Ishikawa (cell line): Measurements from ENCODE around the gene SGK1.

ENCODE experiments used
- CEBPB ChIP-seq: IDR thresholded peaks from 2 replicates; pipeline ENCODE4 v1.6.1; 2012
- CREB1 ChIP-seq: IDR thresholded peaks from 2 replicates; pipeline ENCODE4 v1.6.1; 2012; ENCODE audit warnings: low read depth
- EGR1 ChIP-seq: IDR thresholded peaks from 2 replicates; pipeline ENCODE4 v1.6.1; 2012
- EP300 ChIP-seq: IDR thresholded peaks from 2 replicates; pipeline ENCODE4 v1.6.1; 2012; ENCODE audit warnings: borderline replicate concordance
- FOXM1 ChIP-seq: IDR thresholded peaks from 2 replicates; pipeline ENCODE4 v1.6.1; 2012; ENCODE audit warnings: low read depth, borderline replicate concordance
- MAX ChIP-seq: IDR thresholded peaks from 2 replicates; pipeline ENCODE4 v1.6.1; 2012
- NFIC ChIP-seq: IDR thresholded peaks from 2 replicates; pipeline ENCODE4 v1.6.1; 2012
- RAD21 ChIP-seq: IDR thresholded peaks from 2 replicates; pipeline ENCODE4 v1.6.1; 2012; ENCODE audit warnings: low read depth
- REST ChIP-seq: IDR thresholded peaks from 2 replicates; pipeline ENCODE4 v1.6.1; 2012; ENCODE audit warnings: low read depth, mild to moderate bottlenecking
- TAF1 ChIP-seq: IDR thresholded peaks from 2 replicates; pipeline ENCODE4 v1.6.1; 2012; ENCODE audit warnings: low read depth, mild to moderate bottlenecking
- TCF12 ChIP-seq: IDR thresholded peaks from 2 replicates; pipeline ENCODE4 v1.6.1; 2012; ENCODE audit warnings: low read depth
- TEAD4 ChIP-seq: IDR thresholded peaks from 2 replicates; pipeline ENCODE4 v1.6.1; 2012
- YY1 ChIP-seq: IDR thresholded peaks from 2 replicates; pipeline ENCODE4 v1.6.1; 2012; ENCODE audit warnings: low read depth
- ZBTB7A ChIP-seq: IDR thresholded peaks from 2 replicates; pipeline ENCODE4 v1.6.1; 2012; ENCODE audit warnings: low read depth
- TF ChIP-seq, protein P1 (sequence below): IDR thresholded peaks from 2 replicates; pipeline ENCODE4 v1.6.1; 2012

The SGK1 gene

DNA sequence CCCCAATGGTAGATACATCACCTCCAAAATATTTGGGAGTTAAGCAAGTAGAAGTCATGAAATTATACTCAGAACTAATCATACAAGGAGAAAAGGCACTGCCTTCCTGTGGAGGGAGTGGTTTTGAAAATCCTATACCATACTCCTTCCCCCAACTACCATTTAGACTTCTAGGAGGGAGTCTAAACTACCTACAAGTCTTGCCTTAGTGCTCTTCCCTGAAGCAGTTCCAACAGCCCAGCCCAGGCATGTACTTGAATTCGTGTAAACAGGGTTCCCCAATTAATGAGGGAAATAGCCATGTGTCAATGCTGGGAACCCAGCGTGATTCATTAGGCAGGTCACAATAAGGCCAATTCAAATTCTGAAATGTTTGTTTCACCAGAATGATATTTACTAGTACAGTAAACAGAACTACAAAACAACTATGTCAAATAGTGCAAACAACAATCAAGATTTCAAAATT, 39.1 kb upstream of the SGK1 start:
- TF ChIP-seq, protein P1, sequence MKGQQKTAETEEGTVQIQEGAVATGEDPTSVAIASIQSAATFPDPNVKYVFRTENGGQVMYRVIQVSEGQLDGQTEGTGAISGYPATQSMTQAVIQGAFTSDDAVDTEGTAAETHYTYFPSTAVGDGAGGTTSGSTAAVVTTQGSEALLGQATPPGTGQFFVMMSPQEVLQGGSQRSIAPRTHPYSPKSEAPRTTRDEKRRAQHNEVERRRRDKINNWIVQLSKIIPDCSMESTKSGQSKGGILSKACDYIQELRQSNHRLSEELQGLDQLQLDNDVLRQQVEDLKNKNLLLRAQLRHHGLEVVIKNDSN: no peak
- no peak for TF ChIP-seq CEBPB
- no peak for TF ChIP-seq YY1
- TF ChIP-seq REST: no peak
- TF ChIP-seq RAD21: no peak
- TF ChIP-seq EGR1: no peak
- no peak for TF ChIP-seq TEAD4
- no peak for TF ChIP-seq ZBTB7A
- no peak for TF ChIP-seq EP300
- no peak for TF ChIP-seq TCF12
- TF ChIP-seq NFIC: no peak
- TF ChIP-seq FOXM1: no peak
- TF ChIP-seq MAX: no peak

GRCh38 chr6:134356405-134356804, 38.5 kb upstream of the SGK1 start:
- TF ChIP-seq EP300 (no peak), TCF12 (no peak), TEAD4 (no peak), NFIC (no peak), CEBPB (no peak), ZBTB7A (no peak), YY1 (no peak), EGR1 (no peak), MAX (no peak), TAF1 (no peak), REST (no peak), CREB1 (no peak), FOXM1 (no peak), RAD21 (no peak)

GRCh38 chr6:134352786-134353480, 35.0 kb upstream of the SGK1 start:
- TF ChIP-seq TCF12 (no peak), YY1 (no peak), FOXM1 (no peak), REST (no peak), TAF1 (no peak), ZBTB7A (no peak), TEAD4 (no peak)

DNA sequence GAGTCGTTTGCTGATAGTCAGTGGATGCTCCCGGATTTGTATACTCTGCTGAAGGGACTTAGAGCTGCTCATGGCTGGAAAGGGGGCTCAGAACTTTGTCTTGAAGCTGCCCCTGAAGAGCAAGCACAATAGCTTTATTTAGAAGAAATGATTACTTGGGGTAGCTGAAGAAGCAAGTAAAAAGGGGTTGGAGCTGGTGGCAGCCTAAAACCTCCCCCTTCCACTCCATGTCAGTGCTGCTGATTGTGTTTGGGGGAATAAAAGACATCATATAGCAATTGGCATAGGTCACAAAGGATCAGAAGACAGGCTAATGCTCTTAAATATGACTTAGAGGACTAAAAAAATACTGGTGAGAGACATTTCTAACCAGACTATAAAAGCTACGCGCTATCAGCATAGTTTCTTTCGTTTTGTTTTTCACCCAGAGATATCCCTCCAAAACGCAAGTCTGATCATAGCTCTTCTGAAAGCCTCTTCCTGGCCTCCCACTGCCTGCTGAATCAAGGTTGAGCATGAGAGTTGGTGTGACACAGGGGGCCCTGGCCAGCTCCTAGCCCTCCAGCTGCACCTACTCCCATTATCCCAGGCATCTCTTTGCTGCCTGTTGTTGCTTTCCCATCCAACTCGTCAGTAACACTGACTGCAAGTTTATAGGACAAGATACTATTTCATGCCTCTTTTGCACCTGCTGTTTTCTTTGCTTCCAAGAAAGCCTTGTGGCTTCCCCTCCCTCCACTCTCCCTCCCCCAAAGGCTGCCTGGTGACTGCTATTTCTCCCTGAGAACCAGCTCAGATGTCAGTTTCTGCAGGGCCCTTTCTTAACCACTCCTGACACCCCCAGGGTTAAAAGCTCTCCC, 33.9 kb upstream of the SGK1 start:
- TF ChIP-seq ZBTB7A: no peak
- TF ChIP-seq TEAD4: no peak
- TF ChIP-seq REST: no peak
- TF ChIP-seq NFIC: no peak
- TF ChIP-seq TAF1: no peak
- no peak for TF ChIP-seq FOXM1
- TF ChIP-seq RAD21: no peak
- TF ChIP-seq EGR1: no peak
- TF ChIP-seq YY1: no peak
- no peak for TF ChIP-seq TCF12
- TF ChIP-seq EP300: no peak
- no peak for TF ChIP-seq CEBPB
